ENCODE measurements around the gene ZFAND6.

- TF ChIP-seq EZH2 (IDR thresholded peaks at IDR 0.05; ENCODE audit: borderline replicate concordance, insufficient read depth, low read length, poor library complexity, severe bottlenecking): no peak
- TF ChIP-seq EP300 (conservative IDR thresholded peaks at IDR 0.05; ENCODE audit: poor library complexity, severe bottlenecking): no peak
- no peak for TF ChIP-seq CTCF (IDR thresholded peaks at IDR 0.05; ENCODE audit: poor library complexity, severe bottlenecking)
- TF ChIP-seq, protein P1, sequence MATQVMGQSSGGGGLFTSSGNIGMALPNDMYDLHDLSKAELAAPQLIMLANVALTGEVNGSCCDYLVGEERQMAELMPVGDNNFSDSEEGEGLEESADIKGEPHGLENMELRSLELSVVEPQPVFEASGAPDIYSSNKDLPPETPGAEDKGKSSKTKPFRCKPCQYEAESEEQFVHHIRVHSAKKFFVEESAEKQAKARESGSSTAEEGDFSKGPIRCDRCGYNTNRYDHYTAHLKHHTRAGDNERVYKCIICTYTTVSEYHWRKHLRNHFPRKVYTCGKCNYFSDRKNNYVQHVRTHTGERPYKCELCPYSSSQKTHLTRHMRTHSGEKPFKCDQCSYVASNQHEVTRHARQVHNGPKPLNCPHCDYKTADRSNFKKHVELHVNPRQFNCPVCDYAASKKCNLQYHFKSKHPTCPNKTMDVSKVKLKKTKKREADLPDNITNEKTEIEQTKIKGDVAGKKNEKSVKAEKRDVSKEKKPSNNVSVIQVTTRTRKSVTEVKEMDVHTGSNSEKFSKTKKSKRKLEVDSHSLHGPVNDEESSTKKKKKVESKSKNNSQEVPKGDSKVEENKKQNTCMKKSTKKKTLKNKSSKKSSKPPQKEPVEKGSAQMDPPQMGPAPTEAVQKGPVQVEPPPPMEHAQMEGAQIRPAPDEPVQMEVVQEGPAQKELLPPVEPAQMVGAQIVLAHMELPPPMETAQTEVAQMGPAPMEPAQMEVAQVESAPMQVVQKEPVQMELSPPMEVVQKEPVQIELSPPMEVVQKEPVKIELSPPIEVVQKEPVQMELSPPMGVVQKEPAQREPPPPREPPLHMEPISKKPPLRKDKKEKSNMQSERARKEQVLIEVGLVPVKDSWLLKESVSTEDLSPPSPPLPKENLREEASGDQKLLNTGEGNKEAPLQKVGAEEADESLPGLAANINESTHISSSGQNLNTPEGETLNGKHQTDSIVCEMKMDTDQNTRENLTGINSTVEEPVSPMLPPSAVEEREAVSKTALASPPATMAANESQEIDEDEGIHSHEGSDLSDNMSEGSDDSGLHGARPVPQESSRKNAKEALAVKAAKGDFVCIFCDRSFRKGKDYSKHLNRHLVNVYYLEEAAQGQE (IDR thresholded peaks at IDR 0.05; ENCODE audit: borderline replicate concordance): no peak
- TF ChIP-seq POLR2AphosphoS5 (IDR thresholded peaks at IDR 0.05): no peak
- TF ChIP-seq RAD21 (conservative IDR thresholded peaks at IDR 0.05): no peak
- TF ChIP-seq SMC3 (conservative IDR thresholded peaks at IDR 0.05; ENCODE audit: poor library complexity): no peak
- TF ChIP-seq TAF1 (IDR thresholded peaks at IDR 0.05; ENCODE audit: low read depth): no peak
Measured at GRCh38 chr15:80026754-80027153, 32.7 kb upstream of the ZFAND6 start.
